ENCODE measurements around the gene GPBAR1. TPM values are rescaled to one million over a fixed set of nuclear protein-coding genes. Genes with fewer than 3 reads are reported as not detected.

Gene GPBAR1
- total and polyA plus RNA-seq, 4 donors, result 0.42 to 2.7 (median 1.8) TPM

- peak; percentile 100 for DNase-seq (ENCODE audit: low spot score)
- peak; percentile 94 to 98 for TF ChIP-seq EGR1 (IDR thresholded peaks at IDR 0.05; ENCODE audit: low read depth in 2 of 2)
- TF ChIP-seq FOXA2 (IDR thresholded peaks at IDR 0.05), result peak; percentile 22
- TF ChIP-seq MAX (IDR thresholded peaks at IDR 0.05), result peak; percentile 93
- peak; percentile 27 to 32 for TF ChIP-seq RAD21 (IDR thresholded peaks at IDR 0.05)
- TF ChIP-seq HNF4A (conservative IDR thresholded peaks at IDR 0.05), result peak; percentile 23 to 32
- TF ChIP-seq HNF4G (IDR thresholded peaks at IDR 0.05), result no peak
- TF ChIP-seq SP1 (IDR thresholded peaks at IDR 0.05), result peak; percentile 95
- TF ChIP-seq YY1 (IDR thresholded peaks at IDR 0.05), result peak; percentile 98
- peak; percentile 22 for TF ChIP-seq NR2F2 (IDR thresholded peaks at IDR 0.05)
- TF ChIP-seq RXRA (IDR thresholded peaks at IDR 0.05), result peak; percentile 33 to 70
- no peak for TF ChIP-seq TAF1 (conservative IDR thresholded peaks at IDR 0.05)
- TF ChIP-seq FOXA1 (IDR thresholded peaks at IDR 0.05), result peak; percentile 54
- no peak for TF ChIP-seq CTCF (IDR thresholded peaks at IDR 0.05; ENCODE audit: low read depth, low read length, missing input control)
- peak; percentile 90 for TF ChIP-seq ZBTB33 (IDR thresholded peaks at IDR 0.05)
- TF ChIP-seq GABPA (IDR thresholded peaks at IDR 0.05 in 1 of 2, conservative IDR thresholded peaks at IDR 0.05 in 1 of 2), result peak; percentile 75 to 94
- no peak for TF ChIP-seq JUND (IDR thresholded peaks at IDR 0.05)
- TF ChIP-seq ATF3 (IDR thresholded peaks at IDR 0.05), result no peak
- peak; percentile 76 for TF ChIP-seq REST (IDR thresholded peaks at IDR 0.05)
- under 1% methylated on average over 64 of the region's 64 CpGs for WGBS
- Histone ChIP-seq H3K4me1 (ENCODE audit: control insufficient read depth in 4 of 4, insufficient read depth in 4 of 4, low read length in 3 of 4) (peaks cover 2 to 47% (median 36%) of the 10 kb centered on the region in 4 donors), H3K36me3 (ENCODE audit: control insufficient read depth in 4 of 4, insufficient read depth in 3 of 4, low read depth in 1 of 4, low read length in 3 of 4) (peaks cover 11 to 30% (median 20%) of the 10 kb centered on the region in 4 donors), H3K4me3 (ENCODE audit: low read depth in 1 of 3, low read length in 3 of 3) (peak within 1 kb of the TSS; percentile 73 to 98 (median 96)), H3K27me3 (ENCODE audit: control insufficient read depth in 4 of 4, insufficient read depth in 4 of 4, low read length in 3 of 4) (no peaks in the 10 kb centered on the region), H3K9ac (ENCODE audit: low read depth in 1 of 2, low read length in 2 of 2) (peak within 1 kb of the TSS; percentile 61 to 79), H3K9me3 (ENCODE audit: control insufficient read depth in 4 of 4, low read length in 3 of 4) (no peaks in the 10 kb centered on the region), H3K27ac (ENCODE audit: low read depth in 1 of 2, low read length in 2 of 2) (peak within 1 kb of the TSS; percentile 60 to 65)
These were observed 9.3 kb downstream of the GPBAR1 start, which contains the start of the genes AAMP and PNKD for GRCh38 chr2:218269900-218270720. Gene AAMP (minus strand): TSS chr2:218270137. CDS start chr2:218270086, 51 bp downstream. Gene PNKD (plus strand): TSS chr2:218270519. CDS start chr2:218270536, 17 bp downstream.

Measured in liver (tissue), 9 donors.